BJ (cell line): ENCODE measurements around the gene MSLN. TPM values are rescaled to one million over a fixed set of nuclear protein-coding genes. Genes with fewer than 3 reads are reported as not detected.

ENCODE experiments used
- CTCF ChIA-PET: fragments of 350-600 bp; formaldehyde crosslinking; extraction: SDS; loops from one replicate; lab custom pipeline; 2021; ENCODE audit warnings: antibody characterized with exemption, inconsistent platforms; lab: Yijun Ruan, JAX
- POLR2A ChIA-PET: fragments of 300-600 bp; sonication (Branson Sonifier 250); formaldehyde crosslinking; extraction: SDS; loops from one replicate; lab custom pipeline; 2021; ENCODE audit warnings: antibody characterized with exemption; lab: Charles Lee
- DNase-seq: peaks from one replicate; pipeline ENCODE4 v3.0.0-alpha.2; 2011; ENCODE audit warnings: low read depth
- H3K27me3 ChIP-seq: 2 replicates; pipeline ENCODE4 v1.6.0; 2011; ENCODE audit warnings: low read length; ENCODE audit not compliant: control insufficient read depth, insufficient read depth
- H3K36me3 ChIP-seq: 2 replicates; pipeline ENCODE4 v1.5.1; 2011; ENCODE audit warnings: low read length; ENCODE audit not compliant: control insufficient read depth, insufficient read depth
- H3K4me3 ChIP-seq: 2 replicates; pipeline ENCODE4 v1.5.1; 2011; ENCODE audit warnings: low read depth, mild to moderate bottlenecking, control low read depth, low read length
- CTCF ChIP-seq: IDR thresholded peaks from 2 replicates; pipeline ENCODE4 v1.5.1; 2011; ENCODE audit warnings: low read depth, mild to moderate bottlenecking, control low read depth, inconsistent platforms, low read length, moderate library complexity; ENCODE audit not compliant: insufficient read depth
- polyA plus RNA-seq: library from polyadenylated mRNA; depleted of rRNA; stranded (reverse); fragments of >200 nt; gene quantifications from 2 replicates; pipeline ENCODE4 v1.2.3, GENCODE V29; 2011

The MSLN gene
- polyA plus RNA-seq, 1 experiment: 0.67 TPM

GRCh38 chr16:783404-784161 lies 23.0 kb downstream of the MSLN start:
- no peak for TF ChIP-seq CTCF
- ChIA-PET POLR2A (no interaction called here), CTCF (interaction anchor here (1.3 to 7.8 kb wide), 6 partner anchors 10 to 69 kb away, joined by 4 to 120 read pairs (median 12); partner anchors contain the start of genes ANTKMT, CIAO3 and METRN)
- Histone ChIP-seq H3K4me3 (no peak overlapping the region), H3K27me3 (no peaks in the 10 kb centered on the region), H3K36me3 (peaks cover 8% of the 10 kb centered on the region)
- DNase-seq: no peak

- Histone ChIP-seq H3K27me3 (no peaks in the 10 kb centered on the region), H3K4me3 (no peak overlapping the region), H3K36me3 (peaks cover 8% of the 10 kb centered on the region)
- DNase-seq: no peak
- POLR2A ChIA-PET: no interaction called here
- TF ChIP-seq CTCF: no peak
- CTCF ChIA-PET: interaction anchor here (1.1 to 7.8 kb wide), 12 partner anchors 8 to 271 kb away, joined by 3 to 120 read pairs (median 12); partner anchors contain the start of genes ANTKMT, CIAO3 and METRN
These were observed 23.9 kb downstream of the MSLN start for GRCh38 chr16:784431-784830.

GRCh38 chr16:785563-786535 lies 25.3 kb downstream of the MSLN start:
- POLR2A ChIA-PET: no interaction called here
- no peak for DNase-seq
- H3K4me3 ChIP-seq: no peak overlapping the region
- H3K27me3 ChIP-seq: no peaks in the 10 kb centered on the region
- H3K36me3 ChIP-seq: peaks cover 8% of the 10 kb centered on the region
- TF ChIP-seq CTCF: peak; percentile 80
- CTCF ChIA-PET: interaction anchor here (0.7 to 7.8 kb wide), 20 partner anchors 9 to 394 kb away, joined by 3 to 120 read pairs (median 4); partner anchors contain the start of genes ANTKMT, METRN and WDR24

GRCh38 chr16:787321-787966 lies 26.9 kb downstream of the MSLN start:
- Histone ChIP-seq H3K36me3 (peaks cover 11% of the 10 kb centered on the region), H3K4me3 (peak overlapping the region; percentile 96), H3K27me3 (no peaks in the 10 kb centered on the region)
- DNase-seq: no peak
- CTCF ChIA-PET: interaction anchor here (0.9 to 7.8 kb wide), 5 partner anchors 14 to 270 kb away, joined by 3 to 120 read pairs (median 10); partner anchors contain the start of gene METRN
- POLR2A ChIA-PET: no interaction called here
- no peak for TF ChIP-seq CTCF
